Brain pericyte (primary cell): ENCODE measurements around the gene ZNF667.
A peak's percentile ranks its signal among the peaks of the same experiment; 100 is the strongest.

Experiments used
- DNase-seq: peaks from one replicate; pipeline ENCODE4 v3.0.0-alpha.2; 2012; ENCODE audit warnings: low read depth, low spot score

ZNF667 gene

DNA sequence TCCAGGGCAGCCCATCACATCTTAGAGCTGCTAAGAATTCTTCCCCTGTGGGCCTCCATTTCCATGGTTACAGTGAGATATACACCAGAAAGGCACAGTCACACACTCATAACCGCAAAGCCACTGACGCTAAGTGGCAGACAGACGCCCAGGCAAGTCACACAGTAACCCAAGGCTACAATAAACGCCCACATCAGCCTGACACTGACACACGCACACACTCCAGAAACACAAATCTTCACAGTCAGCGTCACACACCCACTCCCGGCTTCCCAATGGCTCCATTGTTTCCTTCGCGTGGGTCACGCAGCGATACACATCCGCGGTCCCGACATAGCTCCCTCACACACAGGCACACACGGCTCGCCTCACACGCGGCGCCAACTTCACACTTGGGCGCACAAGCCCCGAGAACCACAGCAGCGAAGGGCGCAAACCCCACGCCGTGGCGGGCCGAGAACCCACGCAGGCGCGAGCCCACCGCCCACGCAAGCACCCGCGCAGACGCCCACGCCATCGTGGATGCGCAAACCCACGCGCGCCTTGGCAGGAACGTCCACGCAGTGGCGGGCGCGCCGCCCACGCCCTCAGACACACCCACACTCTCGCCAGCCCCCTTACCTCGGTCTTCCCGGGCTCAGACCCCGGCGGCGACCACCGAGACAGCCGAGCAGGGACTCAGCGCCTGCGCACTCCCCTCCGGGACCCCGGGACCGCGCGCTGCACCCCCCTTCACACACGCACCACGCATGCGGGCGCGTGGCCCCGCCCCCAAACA lies at the start of gene ZNF667:
ZNF667 (minus strand) TSS at position 695 of the 778 bp plus-strand sequence. CDS start 14,975 bp downstream, outside the sequence.
- no peak for DNase-seq

DNA sequence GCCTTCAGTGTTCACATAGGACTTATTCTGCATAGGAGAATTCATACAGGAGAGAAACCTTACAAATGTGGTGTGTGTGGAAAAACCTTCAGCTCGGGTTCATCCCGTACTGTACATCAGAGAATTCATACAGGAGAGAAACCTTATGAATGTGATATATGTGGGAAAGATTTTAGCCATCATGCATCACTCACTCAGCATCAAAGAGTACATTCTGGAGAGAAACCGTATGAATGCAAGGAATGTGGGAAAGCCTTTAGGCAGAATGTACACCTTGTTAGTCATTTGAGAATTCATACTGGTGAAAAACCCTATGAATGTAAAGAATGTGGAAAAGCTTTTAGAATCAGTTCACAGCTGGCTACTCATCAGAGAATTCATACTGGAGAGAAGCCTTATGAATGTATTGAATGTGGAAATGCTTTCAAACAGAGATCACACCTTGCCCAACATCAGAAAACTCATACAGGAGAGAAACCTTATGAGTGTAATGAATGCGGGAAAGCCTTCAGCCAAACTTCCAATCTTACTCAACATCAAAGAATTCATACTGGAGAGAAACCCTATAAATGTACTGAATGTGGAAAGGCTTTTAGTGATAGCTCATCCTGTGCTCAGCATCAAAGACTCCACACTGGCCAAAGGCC lies 48.2 kb upstream of the ZNF667 start:
- DNase-seq: no peak

DNA sequence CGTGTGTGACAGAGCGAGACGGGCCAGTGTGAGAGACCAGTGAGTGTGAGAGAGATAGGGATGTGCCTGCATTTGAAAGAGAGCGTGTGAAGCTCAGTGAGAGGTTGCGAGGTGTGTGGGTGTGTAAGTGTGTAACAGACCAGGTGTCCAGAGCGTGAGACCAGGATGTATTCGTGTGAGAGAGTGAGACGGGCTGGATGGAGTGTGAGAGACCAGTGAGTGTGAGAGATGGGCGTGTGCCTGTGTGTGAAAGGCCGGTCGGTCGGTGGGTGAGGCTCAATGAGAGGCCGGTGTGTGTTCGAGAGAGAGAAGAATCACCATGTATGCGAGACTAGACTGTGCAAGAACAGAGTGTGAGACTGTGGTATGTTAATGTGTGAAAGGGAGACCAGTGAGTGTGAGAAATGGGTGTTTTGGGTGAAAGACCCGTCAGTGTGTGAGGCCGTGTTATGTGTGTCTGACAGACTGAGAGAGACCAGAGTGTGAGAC lies 31.2 kb upstream of the ZNF667 start:
- DNase-seq: no peak

DNA sequence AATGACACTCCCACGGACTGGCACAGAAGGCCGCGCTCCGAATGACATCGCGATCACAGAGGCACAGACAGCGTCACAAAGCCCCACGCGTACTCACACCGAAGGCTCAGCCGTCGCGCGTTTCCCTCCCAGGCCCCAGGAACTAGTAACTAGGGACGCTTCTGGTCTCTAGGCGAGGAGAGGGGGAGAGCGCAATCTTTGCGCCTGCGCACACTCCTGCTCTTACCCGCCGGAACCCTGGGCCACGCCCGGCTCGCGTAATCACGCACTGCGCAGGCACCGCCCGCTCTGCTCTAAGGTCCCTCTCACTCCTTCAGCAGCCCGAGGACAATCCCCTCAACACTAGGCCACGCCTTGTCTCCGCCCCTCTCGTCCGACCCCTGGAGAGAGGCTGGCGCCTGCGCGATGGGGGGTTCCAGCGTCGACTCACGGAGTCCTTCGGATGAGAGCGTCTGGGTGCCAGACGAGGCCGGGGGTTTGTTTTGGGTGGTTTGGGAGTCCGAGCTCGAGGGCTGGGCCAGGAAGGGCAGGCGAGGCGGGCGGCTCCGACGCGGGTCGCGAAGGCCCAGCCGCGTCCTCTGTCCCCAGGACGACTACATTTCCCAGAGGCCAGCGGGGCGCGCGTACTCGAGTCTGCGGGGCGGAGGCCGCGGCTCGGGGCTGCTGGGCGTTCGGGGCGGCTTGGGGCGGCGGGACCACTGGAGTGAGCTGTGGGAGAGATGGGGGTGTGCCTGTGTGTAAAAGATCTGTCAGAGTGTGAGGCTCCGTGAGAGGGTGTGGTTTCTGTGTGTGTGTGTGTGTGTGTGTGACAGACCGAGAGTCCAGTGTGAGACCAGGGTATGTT lies 30.5 kb upstream of the ZNF667 start, which contains the start of gene ZNF471:
ZNF471 (plus strand) TSS at position 410 of the 844 bp plus-strand sequence. CDS start 3,717 bp downstream, outside the sequence.
- peak; percentile 95 for DNase-seq

- DNase-seq: no peak
Observed at GRCh38 chr19:56504581-56504980, 27.4 kb upstream of the ZNF667 start.

DNA sequence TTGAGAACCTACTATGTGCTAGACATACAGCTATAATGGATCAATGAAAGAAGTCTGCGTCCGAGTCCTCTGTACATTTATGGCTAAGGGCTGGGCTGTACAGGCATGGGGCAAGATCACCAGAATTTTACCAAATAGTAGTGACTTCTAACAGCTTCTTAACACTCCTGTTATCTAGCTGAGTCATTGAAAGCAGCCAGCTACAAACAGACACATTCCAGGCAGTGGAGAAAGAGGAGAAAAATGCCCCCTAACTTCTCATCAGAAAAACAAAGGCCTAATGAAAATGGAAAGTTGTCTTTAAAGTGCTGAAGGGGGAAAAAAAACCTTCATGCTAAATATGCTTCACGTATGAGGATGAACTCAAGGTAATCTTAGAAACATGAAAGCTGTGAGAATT lies 14.3 kb upstream of the ZNF667 start:
- no peak for DNase-seq

GRCh38 chr19:56477429-56478338 lies 539 bp upstream of the ZNF667 start:
- peak; percentile 81 for DNase-seq

GRCh38 chr19:56476093-56476492 lies 1.1 kb downstream of the ZNF667 start:
- DNase-seq: no peak

- DNase-seq: no peak
Observed at GRCh38 chr19:56474308-56474707, 2.8 kb downstream of the ZNF667 start.

DNA sequence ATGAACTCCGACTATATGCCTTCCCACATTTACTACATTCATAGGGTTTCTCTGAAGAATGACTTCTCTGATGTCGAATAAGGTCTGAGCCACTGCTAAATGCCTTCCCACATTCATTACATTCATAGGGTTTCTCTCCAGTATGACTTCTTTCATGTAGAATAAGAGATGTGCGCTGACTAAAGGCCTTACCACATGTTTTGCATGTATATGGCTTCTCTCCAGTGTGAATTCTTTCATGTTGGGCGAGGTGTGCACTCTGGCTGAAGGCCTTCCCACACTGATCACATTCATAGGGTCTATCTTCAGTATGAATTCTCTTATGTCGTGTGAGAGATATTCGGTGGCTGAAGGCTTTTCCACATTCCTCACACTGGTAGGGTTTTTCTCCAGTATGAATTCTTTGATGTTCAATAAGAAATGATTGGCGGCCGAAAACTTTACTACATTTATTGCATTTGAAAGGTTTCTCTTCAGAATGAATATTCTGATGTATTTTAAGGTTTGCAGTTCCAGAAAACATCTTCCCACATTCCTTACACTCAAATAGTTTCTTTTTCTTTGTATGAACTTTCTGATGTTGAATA lies 35.8 kb downstream of the ZNF667 start:
- no peak for DNase-seq

GRCh38 chr19:56423985-56424353 lies 53.2 kb downstream of the ZNF667 start:
- no peak for DNase-seq

DNA sequence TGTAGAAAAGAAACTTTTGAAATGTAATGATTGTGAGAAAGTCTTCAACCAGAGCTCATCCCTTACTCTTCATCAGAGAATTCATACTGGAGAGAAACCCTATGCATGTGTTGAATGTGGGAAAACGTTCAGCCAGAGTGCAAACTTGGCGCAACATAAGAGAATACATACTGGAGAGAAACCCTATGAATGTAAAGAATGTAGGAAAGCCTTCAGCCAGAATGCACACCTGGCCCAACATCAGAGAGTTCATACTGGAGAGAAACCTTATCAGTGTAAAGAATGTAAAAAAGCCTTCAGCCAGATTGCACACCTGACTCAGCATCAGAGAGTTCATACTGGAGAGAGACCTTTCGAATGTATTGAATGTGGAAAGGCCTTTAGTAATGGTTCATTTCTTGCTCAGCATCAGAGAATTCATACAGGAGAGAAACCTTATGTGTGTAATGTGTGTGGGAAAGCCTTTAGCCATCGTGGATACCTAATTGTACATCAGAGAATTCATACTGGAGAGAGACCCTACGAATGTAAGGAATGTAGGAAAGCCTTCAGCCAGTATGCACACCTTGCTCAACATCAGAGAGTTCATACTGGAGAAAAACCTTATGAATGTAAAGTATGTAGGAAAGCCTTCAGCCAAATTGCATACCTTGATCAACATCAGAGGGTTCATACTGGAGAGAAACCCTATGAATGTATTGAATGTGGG lies 53.7 kb downstream of the ZNF667 start:
- DNase-seq: no peak

- DNase-seq: no peak
Observed at GRCh38 chr19:56405062-56405461, 72.1 kb downstream of the ZNF667 start.

DNA sequence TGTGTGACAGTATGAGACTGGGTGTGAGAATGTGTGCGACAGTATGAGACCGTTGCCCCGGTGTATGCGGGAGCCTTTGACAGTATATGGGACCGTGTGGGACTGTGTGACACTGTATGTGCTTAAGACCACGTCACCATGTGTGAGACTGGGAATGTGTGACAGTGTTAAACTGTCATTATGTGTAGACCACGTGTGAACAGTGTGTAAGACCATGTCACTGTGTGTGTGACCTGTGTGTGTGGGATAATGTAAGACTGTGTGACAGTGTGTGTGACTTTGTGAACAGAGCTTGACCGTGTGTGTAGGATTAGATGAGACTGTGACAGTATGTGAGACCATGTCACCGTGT lies 72.5 kb downstream of the ZNF667 start:
- DNase-seq: no peak

GRCh38 chr19:56403764-56404704 lies 73.1 kb downstream of the ZNF667 start, which contains the start of gene ZNF583:
Gene ZNF583, plus strand, starts transcription at chr19:56404332. Its CDS starts 2,783 bp downstream, at chr19:56407115.
- peak; percentile 88 for DNase-seq

- DNase-seq: no peak
Observed at GRCh38 chr19:56403261-56403660, 73.9 kb downstream of the ZNF667 start.

DNA sequence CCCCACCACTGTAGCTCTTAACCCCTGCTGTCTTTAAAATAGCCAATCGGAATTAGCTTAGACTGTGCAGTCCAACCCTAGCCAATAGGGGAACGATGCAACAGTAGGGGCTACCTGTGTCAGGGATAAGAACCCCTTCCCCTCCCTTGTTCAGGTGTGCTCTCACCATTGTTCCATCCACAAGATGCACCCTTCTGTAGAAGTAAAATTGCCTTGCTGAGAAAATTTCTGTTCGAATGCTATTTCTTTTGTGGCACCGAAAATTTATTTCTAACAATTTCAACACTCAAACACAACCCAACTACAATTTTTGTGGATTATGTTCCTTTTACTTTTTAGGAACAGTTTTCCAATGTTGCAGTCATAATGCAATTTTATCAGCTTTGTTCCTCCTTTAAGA lies 76.7 kb downstream of the ZNF667 start:
- DNase-seq: no peak

- no peak for DNase-seq
Observed at GRCh38 chr19:56398809-56399208, 78.3 kb downstream of the ZNF667 start.
